Measurements from ENCODE around the gene TIGD1.
"Not testable (repeated sequence)": the region's sequence is repeated elsewhere in the genome, so short reads cannot be mapped to it uniquely, and the experiment has no call there.

The TIGD1 gene

GRCh38 chr2:232550354-232551249 is at the start of gene TIGD1, which contains the start of gene EIF4E2:
Gene TIGD1, minus strand, starts transcription at chr2:232550557. Its CDS starts 675 bp downstream, at chr2:232549882.
Gene EIF4E2, plus strand, starts transcription at chr2:232550689. Its CDS starts 36 bp downstream, at chr2:232550725.
- peak; percentile 90 for DNase-seq

- DNase-seq = no peak
Measured at GRCh38 chr2:232598293-232598692, 47.9 kb upstream of the TIGD1 start.

- DNase-seq = no peak
Measured at GRCh38 chr2:232597362-232598079, 47.2 kb upstream of the TIGD1 start.

- no peak for DNase-seq
Measured at GRCh38 chr2:232593982-232594381, 43.6 kb upstream of the TIGD1 start.

- no peak for DNase-seq
Measured at GRCh38 chr2:232592772-232593395, 42.5 kb upstream of the TIGD1 start.

- DNase-seq = no peak
Measured at GRCh38 chr2:232588680-232589585, 38.6 kb upstream of the TIGD1 start.

- no peak for DNase-seq
Measured at GRCh38 chr2:232588031-232588430, 37.7 kb upstream of the TIGD1 start.

GRCh38 chr2:232587512-232587911 is 37.2 kb upstream of the TIGD1 start:
- DNase-seq = no peak

- DNase-seq = no peak
Measured at GRCh38 chr2:232586943-232587505, 36.7 kb upstream of the TIGD1 start.

- DNase-seq = no peak
Measured at GRCh38 chr2:232584238-232584637, 33.9 kb upstream of the TIGD1 start.

GRCh38 chr2:232581725-232582124 is 31.4 kb upstream of the TIGD1 start:
- no peak for DNase-seq

- DNase-seq = no peak
Measured at GRCh38 chr2:232580648-232580981, 30.3 kb upstream of the TIGD1 start.

GRCh38 chr2:232578626-232579025 is 28.3 kb upstream of the TIGD1 start:
- no peak for DNase-seq

GRCh38 chr2:232577841-232578240 is 27.5 kb upstream of the TIGD1 start:
- DNase-seq = no peak

GRCh38 chr2:232576995-232577394 is 26.6 kb upstream of the TIGD1 start:
- DNase-seq = no peak

- DNase-seq = no peak
Measured at GRCh38 chr2:232575404-232575746, 25.0 kb upstream of the TIGD1 start.

- DNase-seq = no peak
Measured at GRCh38 chr2:232574674-232575403, 24.5 kb upstream of the TIGD1 start.

GRCh38 chr2:232573771-232574435 is 23.5 kb upstream of the TIGD1 start:
- DNase-seq = no peak

GRCh38 chr2:232573042-232573441 is 22.7 kb upstream of the TIGD1 start:
- DNase-seq = no peak

- no peak for DNase-seq
Measured at GRCh38 chr2:232571026-232571474, 20.7 kb upstream of the TIGD1 start.

GRCh38 chr2:232570481-232570880 is 20.1 kb upstream of the TIGD1 start:
- DNase-seq = not testable (repeated sequence)

Measured in stimulated activated CD4-positive, alpha-beta T cell treated with anti-CD3 and anti-CD28 coated beads, Interleukin-12 subunit alpha, Interleukin-12 subunit beta, amount 100 ng/mL, for 4 hours (primary cell).